HuH-7 (cell line): ENCODE data around the gene CYP2W1.
"Not testable (repeated sequence)": the region's sequence is repeated elsewhere in the genome, so short reads cannot be mapped to it uniquely, and the experiment has no call there.

Experiments used
- DNase-seq: peaks from one replicate; pipeline ENCODE4 v3.0.0; 2011; ENCODE audit warnings: low spot score

CYP2W1 gene, protein sequence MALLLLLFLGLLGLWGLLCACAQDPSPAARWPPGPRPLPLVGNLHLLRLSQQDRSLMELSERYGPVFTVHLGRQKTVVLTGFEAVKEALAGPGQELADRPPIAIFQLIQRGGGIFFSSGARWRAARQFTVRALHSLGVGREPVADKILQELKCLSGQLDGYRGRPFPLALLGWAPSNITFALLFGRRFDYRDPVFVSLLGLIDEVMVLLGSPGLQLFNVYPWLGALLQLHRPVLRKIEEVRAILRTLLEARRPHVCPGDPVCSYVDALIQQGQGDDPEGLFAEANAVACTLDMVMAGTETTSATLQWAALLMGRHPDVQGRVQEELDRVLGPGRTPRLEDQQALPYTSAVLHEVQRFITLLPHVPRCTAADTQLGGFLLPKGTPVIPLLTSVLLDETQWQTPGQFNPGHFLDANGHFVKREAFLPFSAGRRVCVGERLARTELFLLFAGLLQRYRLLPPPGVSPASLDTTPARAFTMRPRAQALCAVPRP

DNA sequence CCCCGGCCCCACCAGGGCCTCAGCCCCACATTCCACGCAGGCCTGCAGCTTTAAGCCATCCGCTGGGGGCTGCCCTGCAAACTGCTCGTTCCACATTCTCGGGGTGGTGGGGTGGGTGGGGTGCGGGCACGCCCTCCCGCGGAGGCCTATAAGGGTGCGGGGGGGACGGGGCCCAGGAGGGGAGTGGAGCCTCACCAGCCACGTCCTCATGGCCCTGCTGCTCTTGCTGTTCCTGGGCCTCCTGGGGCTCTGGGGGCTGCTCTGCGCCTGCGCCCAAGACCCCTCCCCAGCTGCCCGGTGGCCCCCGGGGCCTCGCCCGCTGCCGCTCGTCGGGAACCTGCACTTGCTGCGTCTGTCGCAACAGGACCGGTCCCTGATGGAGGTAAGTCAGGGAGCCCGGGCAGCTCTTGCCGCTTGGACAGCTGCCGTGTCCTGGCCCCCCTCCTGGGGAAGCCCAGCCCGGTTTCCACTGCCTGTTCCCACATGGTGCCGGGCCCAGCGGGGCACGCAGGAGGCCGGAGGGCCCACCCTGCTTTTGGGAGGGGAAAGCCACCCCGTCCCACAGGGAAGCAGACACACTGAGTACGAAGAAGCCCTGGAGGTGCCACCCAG lies at the start of gene CYP2W1:
Gene CYP2W1, plus strand, starts transcription at position 178 of the 612 bp plus-strand sequence. Its CDS starts 31 bp downstream, at position 209.
- DNase-seq, result no peak

DNA sequence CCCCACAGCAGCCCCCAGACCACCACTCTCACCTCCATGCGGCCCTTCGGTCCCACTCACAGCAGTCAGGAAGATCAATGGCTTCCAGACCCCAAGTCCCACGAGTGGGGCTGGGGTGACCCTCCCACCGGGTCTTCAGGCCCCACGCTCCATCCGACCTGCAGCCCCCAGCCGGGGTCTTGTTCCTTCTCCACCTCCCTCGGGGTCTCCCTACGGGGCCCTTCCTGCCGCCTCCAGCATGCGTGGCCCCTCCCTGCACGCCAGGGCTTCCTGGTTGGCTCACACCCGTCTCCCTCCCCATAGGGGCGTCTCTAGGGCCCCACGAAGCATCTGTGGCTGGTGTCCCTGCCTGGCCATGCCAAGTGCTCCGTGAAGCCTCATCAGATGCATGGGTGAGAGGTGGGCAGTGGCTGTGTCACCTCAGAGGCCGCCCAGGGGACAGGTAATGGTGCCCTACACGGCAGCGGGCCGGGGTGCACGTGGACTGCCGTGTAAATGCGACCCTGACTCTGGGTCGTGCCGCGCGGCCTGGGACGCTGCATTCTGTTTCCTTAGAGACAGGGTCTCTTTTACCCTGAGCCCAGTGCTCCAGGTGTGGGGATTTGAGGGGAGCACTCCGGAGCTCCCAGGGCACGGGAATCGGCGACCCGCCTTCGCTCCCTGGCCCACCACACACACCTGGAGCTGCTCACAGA lies 48.4 kb upstream of the CYP2W1 start:
- DNase-seq, result no peak

DNA sequence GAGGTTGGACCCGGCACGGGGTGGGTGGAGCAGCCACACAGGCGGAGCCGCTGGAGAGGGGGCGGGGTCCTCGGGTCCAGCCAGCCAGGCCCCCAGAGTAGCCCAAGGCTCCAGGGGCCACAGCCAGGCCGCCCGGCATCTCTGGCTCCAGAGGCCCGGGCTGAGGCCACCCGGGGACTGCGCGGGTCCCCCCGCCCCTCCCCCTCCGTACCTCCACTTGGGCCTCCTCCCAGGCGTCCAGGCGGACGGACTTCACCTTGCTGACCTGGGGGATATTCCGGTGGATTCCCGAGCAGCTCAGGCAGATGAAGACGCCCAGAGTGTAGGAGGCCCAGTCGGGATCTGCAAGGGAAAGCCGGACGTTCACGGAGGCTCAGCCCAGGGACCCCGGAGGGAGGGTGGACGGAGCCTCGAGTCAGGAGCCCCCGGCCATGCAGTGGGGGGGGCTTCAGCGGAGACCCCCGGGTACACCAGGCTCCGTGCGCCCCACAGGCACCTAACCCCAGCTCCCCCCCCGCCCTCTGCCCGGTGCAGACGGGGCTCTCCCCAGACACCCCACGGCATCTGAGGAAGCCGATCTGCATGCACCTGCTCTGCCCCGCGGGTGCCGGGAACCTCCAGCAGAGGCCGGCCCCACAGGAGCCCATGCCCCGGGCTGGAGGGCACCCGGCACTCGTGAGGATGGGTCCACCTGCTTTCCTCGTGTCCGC lies 47.7 kb upstream of the CYP2W1 start:
- no peak for DNase-seq

DNA sequence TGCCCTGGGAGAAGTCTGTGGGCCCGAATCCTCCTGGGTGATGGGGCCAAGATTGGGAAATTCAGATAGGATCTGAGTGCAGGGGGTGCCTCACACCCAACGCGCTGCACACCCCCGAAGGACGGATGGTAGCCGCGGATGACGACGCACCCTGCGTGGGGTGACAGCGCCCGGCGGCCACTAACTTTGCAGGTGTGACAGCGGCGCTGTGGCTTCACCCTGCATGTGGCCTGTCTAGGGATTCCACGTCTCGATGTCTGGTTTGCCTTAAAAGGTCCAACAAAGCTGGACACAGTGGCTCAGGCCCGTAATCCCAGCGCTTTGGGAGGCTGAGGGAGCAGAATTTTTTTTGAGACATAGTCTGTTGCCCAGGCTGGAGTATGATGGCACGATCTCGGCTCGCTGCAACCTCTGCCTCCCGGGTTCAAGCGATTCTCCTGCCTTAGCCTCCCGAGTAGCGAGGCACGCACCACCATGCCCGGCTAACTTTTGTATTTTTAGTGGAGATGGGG lies 47.1 kb upstream of the CYP2W1 start:
- DNase-seq, result no peak

DNA sequence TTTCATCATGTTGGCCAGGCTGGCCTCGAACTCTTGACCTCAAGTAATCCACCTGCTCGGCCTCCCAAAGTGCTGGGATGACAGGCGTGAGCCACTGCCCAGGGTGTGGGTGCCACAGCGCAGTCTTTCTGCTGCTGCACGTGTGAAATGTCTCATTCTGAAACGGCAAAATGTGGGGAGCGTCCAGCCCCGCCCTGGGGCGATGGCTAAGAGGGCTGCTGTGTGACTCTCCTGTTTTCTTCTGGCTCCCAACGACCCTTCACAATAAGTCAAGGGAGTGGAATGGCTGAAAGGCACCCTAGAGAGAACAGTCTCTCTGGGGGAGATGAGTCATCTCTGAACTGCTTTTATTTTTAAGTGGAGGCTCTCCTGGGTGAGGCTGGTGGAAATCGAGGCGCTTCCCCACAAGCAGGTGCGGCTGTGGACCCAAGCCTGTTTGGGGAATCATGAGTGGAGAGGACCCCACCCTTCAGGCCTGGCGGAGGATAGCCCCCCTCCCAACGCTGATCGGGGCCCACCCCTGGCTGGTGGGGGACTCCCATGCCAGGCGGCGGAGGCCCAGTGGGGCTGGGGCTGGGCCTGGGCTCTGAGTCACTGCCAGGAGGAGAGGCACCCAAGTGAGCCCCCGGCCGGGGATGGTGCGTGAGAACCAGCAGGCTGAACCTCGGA lies 46.5 kb upstream of the CYP2W1 start:
- DNase-seq, result peak; percentile 83

DNA sequence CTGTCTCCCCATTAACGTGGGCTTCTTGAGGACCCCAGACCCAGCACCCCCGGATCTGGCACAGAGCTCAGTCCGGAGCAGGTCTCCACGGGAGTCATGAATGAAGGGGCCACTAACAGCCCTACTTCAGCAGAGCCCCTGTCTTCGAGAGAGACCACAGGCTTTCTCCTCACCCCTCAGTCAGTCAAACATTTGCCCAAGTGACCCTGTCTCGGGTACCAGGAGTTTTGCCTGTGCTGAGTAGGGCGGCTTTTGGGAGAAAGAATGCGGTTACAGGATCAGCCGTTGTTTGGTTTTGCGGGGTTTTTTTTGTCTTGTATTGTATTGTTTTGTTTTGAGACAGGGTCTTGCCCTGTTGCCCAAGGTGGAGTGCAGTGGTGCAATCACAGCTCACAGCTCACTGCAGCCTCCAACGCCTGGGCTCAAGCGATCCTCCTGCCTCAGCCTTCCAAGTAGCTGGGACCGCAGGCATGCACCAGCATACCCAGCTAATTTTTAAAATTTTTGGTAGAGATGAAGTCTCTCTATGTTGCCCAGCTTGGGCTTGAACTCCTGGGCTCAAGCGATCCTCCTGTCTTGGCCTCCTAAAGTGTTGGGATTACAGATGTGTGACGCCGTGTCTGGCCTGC lies 45.0 kb upstream of the CYP2W1 start:
- DNase-seq, result peak; percentile 80

DNA sequence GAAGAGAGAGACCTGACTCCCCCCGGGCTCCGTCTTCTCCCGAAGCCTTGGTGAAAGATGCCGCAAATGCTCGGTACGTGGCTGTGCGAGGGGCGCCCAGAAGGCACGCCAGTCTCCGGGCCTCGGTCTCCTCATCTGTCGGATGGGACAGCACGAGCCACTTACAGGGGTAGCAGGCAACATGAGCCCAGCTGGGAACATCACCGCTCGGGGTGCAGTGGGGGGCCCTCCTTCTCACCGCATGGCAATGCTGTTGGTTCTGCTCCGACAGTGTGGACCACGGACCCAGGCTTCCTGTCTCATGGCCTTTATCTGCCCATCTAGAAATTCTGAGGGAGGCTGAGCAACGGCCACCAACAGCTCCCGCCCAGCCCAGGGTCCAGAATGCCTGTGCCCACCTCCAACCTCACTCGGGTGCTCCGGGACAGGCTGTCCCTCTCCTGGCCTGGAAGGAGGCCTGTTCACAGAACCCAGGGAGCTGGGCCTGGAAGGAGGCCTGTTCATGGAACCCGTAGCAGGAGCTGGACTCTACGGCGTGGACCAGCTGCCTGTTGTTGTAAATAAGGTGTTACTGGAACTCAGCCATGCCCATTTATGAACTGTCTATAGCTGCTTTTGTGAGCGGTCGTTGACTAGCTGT lies 44.3 kb upstream of the CYP2W1 start:
- no peak for DNase-seq

DNA sequence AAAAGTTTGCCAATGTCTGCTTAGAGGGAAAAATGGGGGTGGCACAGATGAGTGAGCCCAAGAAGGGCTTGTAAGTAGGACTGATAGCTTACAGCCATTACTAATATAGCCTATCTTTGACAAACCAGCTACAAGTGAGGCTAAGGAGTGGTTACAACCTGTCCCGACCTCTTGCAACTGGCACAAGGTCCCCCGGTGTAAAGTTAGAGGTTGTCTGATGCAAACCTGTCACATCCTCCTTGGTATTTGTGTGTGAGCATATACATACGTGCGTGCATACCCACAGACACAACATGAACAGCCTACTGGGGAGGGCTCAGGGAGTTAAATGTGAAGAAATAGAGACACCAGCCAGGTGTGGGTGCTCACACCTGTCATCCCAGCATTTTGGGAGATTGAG lies 43.1 kb upstream of the CYP2W1 start:
- DNase-seq, result no peak

DNA sequence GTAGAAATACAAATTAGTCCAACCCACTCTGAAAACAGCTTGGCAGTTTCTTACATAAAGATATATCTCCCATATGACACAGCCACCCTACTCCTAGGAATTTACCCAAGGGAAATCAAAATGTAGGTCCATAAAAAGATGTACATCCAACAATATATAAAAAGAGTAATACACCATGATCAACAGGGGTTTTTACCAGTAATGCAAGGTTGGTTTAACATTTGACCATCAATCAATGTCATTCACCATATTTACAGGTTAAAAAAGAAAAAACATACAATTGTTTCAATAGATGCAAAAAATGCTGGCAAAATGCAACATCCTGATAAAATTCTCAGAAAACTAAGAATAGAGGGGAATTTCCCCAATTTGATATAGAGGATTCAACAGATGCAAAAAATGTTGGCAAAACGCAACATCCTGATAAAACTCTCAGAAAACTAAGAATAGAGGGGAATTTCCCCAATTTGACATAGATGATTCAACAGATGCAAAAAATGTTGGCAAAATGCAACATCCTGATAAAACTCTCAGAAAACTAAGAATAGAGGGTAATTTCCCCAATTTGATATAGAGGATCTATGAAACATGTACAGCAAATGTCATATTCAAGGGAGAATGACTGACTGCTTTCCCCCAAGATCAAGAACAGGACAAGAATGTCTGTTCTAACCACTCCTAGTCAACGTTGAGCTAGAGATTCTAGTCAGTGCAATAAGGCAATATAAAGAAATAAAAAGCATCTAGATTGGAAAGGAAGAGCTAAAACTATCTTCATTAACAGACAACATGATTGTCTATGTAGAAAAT lies 42.2 kb upstream of the CYP2W1 start:
- DNase-seq, result no peak

DNA sequence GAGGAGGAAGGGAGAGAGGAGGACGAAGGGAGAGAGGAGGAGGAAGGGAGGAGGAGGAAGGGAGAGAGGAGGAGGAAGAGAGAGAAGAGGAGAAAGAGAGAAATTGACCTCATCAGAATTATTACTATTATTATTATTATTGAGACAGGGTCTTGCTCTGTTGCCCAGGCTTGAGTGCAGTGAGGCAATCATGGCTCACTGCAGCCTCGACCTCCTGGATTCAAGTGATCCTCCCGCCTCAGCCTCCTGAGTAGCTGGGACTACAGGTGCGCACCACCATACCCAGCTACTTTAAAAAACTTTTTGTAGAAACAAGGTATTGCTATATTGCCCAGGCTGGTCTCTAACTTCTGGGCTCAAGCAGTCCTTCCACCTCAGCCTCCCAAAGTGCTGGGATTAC lies 39.2 kb upstream of the CYP2W1 start:
- not testable (repeated sequence) for DNase-seq

DNA sequence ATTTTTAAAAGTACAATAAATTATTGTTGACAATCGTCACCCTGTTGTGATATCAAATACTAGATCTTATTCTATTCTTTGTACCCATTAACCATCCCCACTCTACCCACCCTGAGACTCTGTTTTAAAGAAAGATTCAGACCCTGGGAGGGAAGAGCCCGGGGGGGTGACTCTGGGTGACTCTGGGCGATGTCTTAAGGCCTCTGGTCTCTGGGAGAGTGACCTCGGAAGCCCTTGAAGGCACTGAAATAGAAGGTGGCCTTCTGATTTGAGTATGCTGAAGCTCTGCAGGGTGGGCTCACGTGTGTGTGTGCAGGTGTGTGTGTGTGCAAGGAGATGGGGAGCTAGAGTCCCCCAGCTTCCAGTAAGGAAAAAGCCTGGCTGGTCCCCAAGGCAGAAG lies 38.2 kb upstream of the CYP2W1 start:
- DNase-seq, result no peak

DNA sequence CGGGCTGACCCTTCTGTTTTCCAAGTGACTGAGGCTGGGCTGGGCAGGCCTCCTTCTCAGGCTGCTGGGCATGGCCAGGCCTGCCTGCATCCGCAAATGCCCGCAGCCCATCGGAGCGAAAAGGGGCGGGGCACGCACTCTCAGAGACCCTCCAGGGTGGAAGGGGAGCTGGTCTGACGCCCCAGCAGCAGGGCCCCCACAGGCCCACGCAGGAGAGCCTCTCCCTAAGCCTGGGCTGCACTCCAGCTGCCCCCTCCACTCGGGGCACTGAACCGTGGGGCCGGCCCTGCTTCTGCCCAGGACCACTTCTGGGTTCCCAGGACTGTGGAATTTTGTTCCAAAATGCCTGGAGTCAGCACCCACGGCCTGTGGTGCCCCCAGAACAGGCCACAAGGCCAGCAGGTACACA lies 37.8 kb upstream of the CYP2W1 start:
- DNase-seq, result no peak

DNA sequence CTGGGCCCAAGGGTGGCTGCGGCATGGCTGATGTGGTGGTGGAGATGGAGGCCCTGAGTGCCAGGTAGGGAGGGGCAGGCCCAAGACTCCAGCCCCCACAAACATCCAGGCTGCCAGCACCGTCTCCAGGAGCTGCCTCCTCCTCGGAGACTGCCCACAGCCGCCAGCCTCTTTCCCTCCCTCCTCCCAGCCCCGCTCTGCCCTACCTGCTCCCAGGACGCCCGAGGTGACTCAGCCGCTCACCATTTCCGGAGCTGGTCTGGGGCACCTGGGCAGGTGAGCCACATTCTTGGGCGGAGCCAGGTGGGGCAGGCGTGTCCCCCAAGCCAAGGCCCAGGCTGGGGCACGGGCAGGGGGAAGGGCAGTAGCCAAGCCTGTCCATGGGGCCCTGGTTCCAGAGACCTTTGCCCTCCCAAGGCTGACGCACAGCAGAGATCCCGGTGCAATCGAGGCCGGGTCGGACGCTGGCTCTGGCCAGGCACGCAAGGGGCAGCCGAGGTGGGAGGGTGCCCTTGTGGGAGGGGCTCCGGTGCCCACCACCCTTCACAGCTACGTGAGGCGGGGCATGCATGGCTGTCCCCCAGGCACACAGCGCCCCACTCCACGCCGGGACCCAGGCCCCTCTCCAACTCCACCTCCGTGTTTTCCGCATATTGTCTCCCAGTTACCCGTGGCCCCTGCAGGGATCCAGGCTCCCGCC lies 37.3 kb upstream of the CYP2W1 start:
- no peak for DNase-seq

DNA sequence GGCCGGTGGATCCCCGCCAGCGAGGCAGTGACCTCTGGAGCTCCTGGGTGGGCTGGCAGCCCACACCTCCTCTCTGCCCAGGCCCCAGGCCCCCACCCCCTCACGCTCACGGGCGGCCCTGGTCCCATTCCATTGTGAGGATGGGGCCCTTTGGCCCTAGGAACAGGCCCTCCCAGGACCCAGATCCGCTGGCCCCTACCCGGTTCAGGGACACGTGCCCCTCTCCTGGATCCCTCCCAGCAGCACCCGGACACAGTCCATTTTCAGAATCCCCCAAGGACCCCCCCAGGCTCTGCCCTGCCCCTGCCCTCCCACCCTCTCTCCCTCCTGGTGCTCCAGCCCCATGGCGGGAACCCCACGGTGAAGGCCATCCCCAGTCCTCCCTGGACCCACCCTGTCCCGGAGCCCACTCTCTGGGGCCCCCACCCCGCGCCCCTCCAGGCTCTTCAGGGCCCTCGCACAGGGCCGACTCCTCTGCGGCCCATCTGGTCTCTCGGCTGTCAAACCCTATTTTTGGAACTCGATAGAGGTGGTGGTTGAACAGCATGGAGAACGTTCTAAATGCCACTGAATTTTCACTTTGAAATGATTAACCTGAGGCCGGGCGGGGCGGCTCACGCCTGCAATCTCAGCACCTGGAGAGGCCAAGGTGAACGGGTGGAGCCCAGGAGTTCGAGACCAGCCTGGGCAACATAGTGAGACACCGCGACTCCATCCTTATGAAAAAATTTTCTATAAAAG lies 36.6 kb upstream of the CYP2W1 start:
- DNase-seq, result no peak

DNA sequence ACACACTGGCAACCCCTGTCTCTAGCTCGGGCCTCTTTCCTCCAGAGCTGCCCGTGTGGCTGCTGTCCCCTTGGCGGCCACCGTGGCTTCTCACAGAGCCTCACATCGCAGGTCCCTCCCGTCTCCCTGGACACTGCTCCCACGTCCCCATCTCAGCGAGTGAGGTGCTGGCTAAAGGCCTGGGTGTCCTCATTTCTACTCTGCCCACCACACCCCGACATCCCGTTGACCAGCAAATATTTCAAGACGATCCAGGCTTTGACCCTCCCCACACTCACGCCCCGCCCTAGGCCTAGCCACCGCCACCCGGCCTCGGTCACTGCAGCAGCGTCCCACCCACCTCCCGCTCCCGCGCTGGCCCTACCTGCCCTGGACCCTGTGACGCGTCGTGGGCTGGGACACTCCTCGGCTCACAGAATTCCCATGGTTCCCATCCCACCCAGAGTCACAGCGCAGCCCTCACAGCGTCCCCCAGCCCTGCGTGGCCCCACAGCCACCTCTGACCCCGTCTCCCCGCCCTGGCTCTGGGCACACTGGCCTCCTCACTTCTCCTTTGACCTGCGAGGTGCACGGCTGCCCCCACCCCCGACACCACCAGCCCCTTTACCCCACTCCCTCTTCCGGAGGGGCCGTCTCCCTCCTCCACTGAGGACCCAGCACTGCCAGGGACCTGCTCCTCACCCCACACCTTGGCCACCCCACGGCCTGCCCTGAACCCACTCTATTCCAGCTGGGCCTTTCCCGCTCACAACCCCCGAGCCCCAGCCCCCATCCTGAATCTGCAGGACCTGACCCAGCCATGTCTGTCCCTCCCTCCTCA lies 35.4 kb upstream of the CYP2W1 start:
- no peak for DNase-seq

DNA sequence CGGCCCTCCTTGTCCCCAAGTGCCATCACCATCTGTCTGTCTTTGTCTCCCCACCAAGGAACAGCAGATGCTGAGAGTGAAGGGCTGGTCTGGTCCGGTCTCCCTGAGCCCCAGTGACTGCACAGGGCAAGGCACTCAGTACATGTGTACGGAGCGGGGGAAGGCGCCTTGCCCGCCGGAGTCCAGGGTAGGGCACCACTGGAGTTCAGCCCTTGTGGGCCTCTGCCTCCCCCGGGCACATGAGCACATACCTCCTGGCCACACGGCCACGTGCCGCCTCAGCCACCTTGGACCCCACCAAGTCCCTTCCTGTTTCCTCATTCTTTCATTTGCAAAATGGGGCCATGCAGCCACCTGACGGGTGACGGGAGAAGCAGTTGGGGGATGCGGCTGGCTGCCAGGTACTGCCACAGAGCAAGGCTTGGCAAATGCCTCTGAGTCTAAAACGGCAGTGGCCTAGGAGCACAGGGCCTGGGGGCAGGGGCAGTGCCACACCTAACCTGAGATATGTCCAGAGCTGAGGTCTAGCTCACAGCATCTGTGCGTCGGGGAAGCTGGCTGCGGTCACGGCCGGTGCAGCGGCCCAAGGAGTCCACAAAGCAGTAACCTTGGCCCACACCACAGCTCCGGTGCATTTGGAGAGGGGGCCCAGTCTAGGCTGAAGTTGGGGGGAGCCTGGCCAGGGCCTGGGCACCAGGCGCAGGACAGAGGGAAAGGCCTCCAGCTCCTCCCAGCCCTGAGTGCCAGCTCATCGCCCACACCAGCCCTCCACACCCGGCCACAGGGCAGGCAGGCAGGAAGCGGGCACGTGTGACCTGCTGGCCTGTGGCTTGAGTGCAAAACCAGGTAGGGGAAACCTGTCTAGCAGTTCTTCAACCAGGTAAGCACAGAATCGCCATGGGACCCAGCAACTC lies 33.7 kb upstream of the CYP2W1 start:
- no peak for DNase-seq
